Measurements from ENCODE around the gene GPR78.

GPR78 gene

DNA sequence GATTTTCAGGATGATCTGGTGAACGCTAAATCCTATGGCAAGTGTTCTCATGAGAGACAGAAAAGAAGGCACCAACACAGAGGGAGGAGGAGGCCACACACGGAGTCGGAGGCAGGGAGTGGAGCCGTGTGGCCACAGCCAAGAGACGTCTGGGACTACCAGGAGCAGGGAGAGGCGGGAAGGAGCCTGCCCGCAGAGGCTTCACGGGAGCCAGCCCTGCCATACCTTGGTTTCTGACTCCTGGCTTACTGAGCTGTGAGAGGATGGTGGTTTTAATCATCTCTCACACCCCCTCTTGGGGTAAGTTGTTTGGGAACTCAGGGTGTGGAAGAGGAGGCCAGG lies 33.5 kb upstream of the GPR78 start:
- peaks cover 9% of the 10 kb centered on the region for H3K4me1 ChIP-seq (ENCODE audit: control insufficient read depth, insufficient read depth, low read length, poor library complexity, severe bottlenecking)
- WGBS, 2 experiments (ENCODE audit: insufficient coverage in 2 of 2) = 77 to 89% methylated on average over 4 to 6 of the region's 8 CpGs
- no peaks in the 10 kb centered on the region for H3K36me3 ChIP-seq (ENCODE audit: control insufficient read depth, insufficient read depth, low read length)
- no peak overlapping the region for H3K4me3 ChIP-seq (ENCODE audit: extremely low read depth, insufficient read depth, low read length, poor library complexity, severe bottlenecking)
- H3K9me3 ChIP-seq (ENCODE audit: control insufficient read depth, low read length) = no peaks in the 10 kb centered on the region
- no peak overlapping the region for H3K27ac ChIP-seq (ENCODE audit: low read depth, low read length, severe bottlenecking)

DNA sequence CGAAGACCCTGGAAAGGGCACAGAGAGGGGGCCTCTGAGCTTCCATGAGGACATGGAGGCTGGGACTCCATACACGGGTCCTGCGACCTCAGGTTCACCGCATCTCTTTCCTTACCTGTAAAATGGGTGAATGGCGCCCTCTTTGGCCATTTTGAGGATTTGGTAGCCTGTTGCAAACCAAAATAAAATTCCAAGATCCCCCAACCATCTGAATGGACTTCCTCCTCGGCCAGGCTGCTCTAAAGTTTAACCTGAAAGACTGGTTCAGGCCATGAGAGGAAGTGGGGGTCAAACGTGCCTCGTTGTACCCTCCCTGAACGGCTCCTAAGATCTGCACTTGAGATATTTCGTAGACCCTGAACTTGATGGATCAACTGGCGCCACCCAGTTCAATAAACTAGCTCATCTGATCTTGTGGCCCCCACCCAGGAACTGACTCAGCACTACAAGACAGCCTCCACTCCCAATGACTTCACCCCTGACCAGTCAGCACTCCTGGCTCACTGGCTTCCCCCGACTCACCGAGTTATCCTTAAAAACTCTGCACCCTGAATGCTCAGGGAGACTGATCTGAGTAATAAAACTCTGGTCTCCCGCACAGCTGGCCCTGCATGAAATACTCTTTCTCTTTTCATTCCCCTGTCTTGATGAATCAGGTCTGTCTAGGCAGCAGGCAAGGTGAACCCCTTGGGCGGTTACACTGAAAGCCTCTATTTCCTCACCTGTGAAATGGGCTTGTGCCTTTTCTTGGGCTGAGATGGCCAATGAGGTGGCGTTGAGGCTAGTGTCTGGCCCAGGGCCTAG lies 32.9 kb upstream of the GPR78 start:
- Histone ChIP-seq H3K4me3 (ENCODE audit: extremely low read depth, insufficient read depth, low read length, poor library complexity, severe bottlenecking) (no peak overlapping the region), H3K4me1 (ENCODE audit: control insufficient read depth, insufficient read depth, low read length, poor library complexity, severe bottlenecking) (peaks cover 9% of the 10 kb centered on the region), H3K36me3 (ENCODE audit: control insufficient read depth, insufficient read depth, low read length) (no peaks in the 10 kb centered on the region), H3K27ac (ENCODE audit: low read depth, low read length, severe bottlenecking) (no peak overlapping the region), H3K9me3 (ENCODE audit: control insufficient read depth, low read length) (no peaks in the 10 kb centered on the region)
- WGBS, 2 experiments (ENCODE audit: insufficient coverage in 2 of 2) = 55 to 73% methylated on average over 11 to 14 of the region's 16 CpGs

DNA sequence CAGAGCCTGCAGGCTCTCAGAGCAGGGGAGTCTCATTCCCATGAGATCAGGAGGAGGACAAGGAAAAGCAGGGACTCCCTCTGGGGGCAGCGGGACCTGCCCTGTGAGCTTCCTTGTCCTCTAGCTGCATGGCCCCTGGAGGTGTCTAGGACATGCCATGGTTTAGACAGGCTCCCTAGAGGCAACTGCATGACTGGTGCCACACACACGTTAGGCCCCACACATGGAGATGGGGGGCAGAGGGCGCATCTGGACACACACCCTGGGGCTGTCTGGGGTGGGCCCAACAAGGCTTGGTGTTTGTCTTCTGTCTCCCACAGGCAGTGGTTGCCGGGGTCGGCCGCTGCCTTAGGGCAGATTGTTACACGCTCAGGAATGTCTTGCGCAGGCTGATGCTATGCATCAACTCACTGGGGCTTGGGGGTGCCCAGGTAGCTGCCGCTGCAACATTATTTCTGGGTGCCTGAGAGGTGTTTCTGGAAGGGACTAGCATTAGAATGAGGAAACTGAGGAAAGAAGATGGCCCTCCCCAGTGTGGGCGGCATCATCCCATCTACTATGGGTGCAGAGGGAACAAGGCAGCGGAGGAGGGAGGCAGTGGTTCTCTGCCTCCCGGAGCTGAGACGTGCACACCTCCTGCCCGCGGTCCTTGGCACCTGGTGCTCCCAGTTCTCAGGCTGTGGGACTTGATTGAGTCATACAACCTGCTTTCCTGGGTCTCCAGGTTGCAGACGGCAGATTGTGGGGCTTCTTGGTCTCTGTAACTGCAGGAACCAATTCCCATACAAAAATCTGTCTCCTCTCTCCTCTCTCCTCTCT lies 32.1 kb upstream of the GPR78 start:
- Histone ChIP-seq H3K27ac (ENCODE audit: low read depth, low read length, severe bottlenecking) (no peak overlapping the region), H3K36me3 (ENCODE audit: control insufficient read depth, insufficient read depth, low read length) (no peaks in the 10 kb centered on the region), H3K9me3 (ENCODE audit: control insufficient read depth, low read length) (no peaks in the 10 kb centered on the region), H3K4me3 (ENCODE audit: extremely low read depth, insufficient read depth, low read length, poor library complexity, severe bottlenecking) (no peak overlapping the region), H3K4me1 (ENCODE audit: control insufficient read depth, insufficient read depth, low read length, poor library complexity, severe bottlenecking) (peaks cover 9% of the 10 kb centered on the region)
- 94 to 97% methylated on average over 15 to 16 of the region's 16 CpGs for WGBS, 2 experiments (ENCODE audit: insufficient coverage in 2 of 2)

DNA sequence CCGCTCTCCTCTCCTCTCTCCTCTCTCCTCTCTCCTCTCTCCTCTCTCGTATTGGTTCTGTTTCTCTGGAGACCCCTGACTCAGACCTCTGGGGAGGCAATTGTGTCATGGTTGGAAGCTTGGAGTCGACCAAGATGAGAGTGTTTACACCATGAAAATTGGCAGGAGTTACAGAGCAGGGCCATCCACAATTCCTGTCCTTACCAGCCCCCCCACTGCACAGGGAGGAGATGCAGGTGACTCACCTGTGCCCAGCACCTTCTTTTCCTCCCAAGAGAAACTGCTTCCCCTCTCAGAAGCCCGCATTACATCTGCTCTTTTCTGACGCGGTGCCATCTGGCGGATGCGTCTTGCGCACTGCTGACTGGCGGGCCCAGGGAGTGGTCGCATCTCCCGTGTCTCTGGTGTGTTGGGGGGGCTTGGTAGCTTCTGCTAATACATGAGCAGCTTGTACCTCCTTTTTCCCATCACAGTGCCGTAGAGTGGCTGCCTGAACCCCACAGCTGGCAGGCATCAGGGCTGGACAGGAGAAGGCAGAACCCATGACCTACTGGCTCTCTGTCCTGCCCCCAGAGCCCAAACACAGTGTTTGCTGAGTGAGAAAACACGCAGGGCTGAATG lies 31.4 kb upstream of the GPR78 start:
- H3K27ac ChIP-seq (ENCODE audit: low read depth, low read length, severe bottlenecking) = no peak overlapping the region
- 84 to 93% methylated on average over 7 to 9 of the region's 14 CpGs for WGBS, 2 experiments (ENCODE audit: insufficient coverage in 2 of 2)

DNA sequence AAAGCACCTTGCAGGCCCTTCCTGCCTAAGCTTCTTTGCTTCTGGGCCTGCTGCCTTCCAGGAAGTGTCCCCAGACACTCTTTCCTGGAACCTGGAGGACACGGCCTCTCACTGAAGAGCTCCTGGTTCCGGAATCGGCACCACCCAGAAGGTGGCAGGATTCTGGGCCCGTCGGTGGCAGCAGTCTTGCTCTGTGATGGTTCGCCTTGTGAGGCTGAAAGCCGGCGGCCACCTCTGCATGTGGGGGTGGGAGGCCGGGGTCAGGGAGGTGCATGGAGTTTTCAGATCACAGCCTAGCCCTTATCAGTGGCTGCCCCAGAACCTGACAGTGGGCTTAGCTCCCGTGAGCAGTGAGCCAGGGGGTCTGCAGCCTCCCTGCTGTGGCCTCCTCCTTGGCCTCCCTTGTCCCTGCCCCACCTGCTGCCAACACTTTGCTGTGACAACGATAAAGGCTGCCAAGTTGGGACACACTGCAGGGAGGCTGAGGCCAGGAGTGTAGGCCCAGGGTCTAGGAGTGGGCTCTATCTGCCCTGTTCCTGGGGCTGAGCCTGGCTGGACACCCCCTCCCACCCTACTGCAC lies 30.8 kb upstream of the GPR78 start:
- Histone ChIP-seq H3K9me3 (ENCODE audit: control insufficient read depth, low read length) (no peaks in the 10 kb centered on the region), H3K4me1 (ENCODE audit: control insufficient read depth, insufficient read depth, low read length, poor library complexity, severe bottlenecking) (peaks cover 9% of the 10 kb centered on the region), H3K4me3 (ENCODE audit: extremely low read depth, insufficient read depth, low read length, poor library complexity, severe bottlenecking) (no peak overlapping the region), H3K36me3 (ENCODE audit: control insufficient read depth, insufficient read depth, low read length) (no peaks in the 10 kb centered on the region), H3K27ac (ENCODE audit: low read depth, low read length, severe bottlenecking) (no peak overlapping the region)
- WGBS, 2 experiments (ENCODE audit: insufficient coverage in 2 of 2) = 82% methylated on average over 10 of the region's 11 CpGs

More for the DNA sequence above, 31.4 kb upstream of the GPR78 start:
- no peaks in the 10 kb centered on the region for H3K36me3 ChIP-seq (ENCODE audit: control insufficient read depth, insufficient read depth, low read length)
- no peaks in the 10 kb centered on the region for H3K9me3 ChIP-seq (ENCODE audit: control insufficient read depth, low read length)
- no peak overlapping the region for H3K4me3 ChIP-seq (ENCODE audit: extremely low read depth, insufficient read depth, low read length, poor library complexity, severe bottlenecking)
- peaks cover 9% of the 10 kb centered on the region for H3K4me1 ChIP-seq (ENCODE audit: control insufficient read depth, insufficient read depth, low read length, poor library complexity, severe bottlenecking)

DNA sequence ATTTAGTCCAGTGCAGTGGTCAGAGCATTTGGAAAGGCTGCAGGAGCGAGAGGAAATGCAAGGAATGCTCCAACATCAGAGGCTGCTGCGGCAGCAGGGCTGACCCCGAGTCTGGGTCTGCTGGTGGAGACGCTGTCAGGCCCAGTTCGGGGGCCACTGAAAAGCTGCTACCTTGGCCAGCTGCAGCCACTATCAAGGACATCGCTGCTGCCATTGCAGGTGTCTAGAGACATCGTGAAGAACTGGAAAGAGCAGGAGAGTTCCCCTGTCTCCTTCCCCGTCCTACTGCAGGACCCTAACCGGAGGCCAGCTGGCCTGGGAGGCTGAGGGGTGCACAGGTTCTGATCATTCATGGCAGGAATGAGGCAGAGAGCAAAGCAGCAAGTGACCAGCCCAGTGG lies 29.5 kb upstream of the GPR78 start:
- no peak overlapping the region for H3K4me3 ChIP-seq (ENCODE audit: extremely low read depth, insufficient read depth, low read length, poor library complexity, severe bottlenecking)
- WGBS, 2 experiments (ENCODE audit: insufficient coverage in 2 of 2) = 88% methylated on average over 7 to 9 of the region's 9 CpGs
- no peak overlapping the region for H3K27ac ChIP-seq (ENCODE audit: low read depth, low read length, severe bottlenecking)
- H3K9me3 ChIP-seq (ENCODE audit: control insufficient read depth, low read length) = no peaks in the 10 kb centered on the region
- peaks cover 9% of the 10 kb centered on the region for H3K4me1 ChIP-seq (ENCODE audit: control insufficient read depth, insufficient read depth, low read length, poor library complexity, severe bottlenecking)
- H3K36me3 ChIP-seq (ENCODE audit: control insufficient read depth, insufficient read depth, low read length) = no peaks in the 10 kb centered on the region

DNA sequence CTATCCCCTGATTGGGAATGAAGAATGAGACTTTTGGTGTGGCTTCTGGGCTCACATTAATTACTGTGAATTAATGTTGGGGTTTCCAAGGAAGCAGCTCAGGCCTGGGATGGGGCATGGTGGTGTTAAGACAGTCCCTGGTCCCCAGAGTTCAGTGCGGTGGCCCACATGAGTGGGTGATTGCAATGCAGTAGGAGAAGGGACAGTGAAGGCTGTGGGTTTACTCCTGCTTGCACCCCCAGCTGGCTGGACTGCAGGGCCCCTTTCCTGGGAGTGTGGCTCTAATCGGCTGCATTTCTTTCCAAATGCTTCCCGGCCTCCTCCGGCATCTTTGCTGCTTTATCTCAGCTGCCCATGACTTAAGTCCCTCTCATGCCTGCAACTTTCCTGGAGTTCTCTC lies 28.2 kb upstream of the GPR78 start:
- H3K27ac ChIP-seq (ENCODE audit: low read depth, low read length, severe bottlenecking) = no peak overlapping the region
- no peaks in the 10 kb centered on the region for H3K9me3 ChIP-seq (ENCODE audit: control insufficient read depth, low read length)
- no peak overlapping the region for H3K4me3 ChIP-seq (ENCODE audit: extremely low read depth, insufficient read depth, low read length, poor library complexity, severe bottlenecking)
- H3K36me3 ChIP-seq (ENCODE audit: control insufficient read depth, insufficient read depth, low read length) = no peaks in the 10 kb centered on the region
- 90 to 94% methylated on average over 4 of the region's 4 CpGs for WGBS, 2 experiments (ENCODE audit: insufficient coverage in 2 of 2)
- peaks cover 11% of the 10 kb centered on the region for H3K4me1 ChIP-seq (ENCODE audit: control insufficient read depth, insufficient read depth, low read length, poor library complexity, severe bottlenecking)

DNA sequence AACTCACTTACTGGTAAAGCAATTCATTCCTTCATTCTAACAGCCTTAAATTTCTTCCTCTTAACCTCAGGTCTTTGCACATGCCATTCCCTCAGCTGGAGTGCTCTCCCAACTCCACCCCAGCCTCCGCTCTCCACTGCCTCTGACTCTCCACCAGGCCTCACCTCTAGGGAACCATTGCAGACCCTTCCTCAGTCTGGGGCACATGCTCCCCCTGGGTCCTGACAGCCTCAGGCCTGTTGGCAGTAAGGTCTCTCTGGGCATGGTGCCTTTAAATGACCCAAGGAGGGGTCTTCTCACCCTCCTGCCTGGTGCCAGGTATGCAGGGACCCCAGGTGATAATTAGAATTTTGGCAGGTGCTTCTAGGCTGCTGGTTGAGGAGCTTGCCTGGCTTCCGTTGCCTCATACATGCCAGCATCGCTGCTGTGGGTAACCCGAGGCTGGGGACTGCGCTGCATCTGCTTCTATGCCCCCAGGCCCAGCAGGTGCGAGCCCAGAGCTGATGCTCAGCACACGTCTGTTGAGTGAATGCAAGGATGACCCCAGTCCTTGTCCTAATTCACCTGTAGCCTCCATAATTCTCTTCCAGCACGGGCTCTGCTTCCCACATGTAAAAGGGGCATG lies 27.5 kb upstream of the GPR78 start:
- no peaks in the 10 kb centered on the region for H3K9me3 ChIP-seq (ENCODE audit: control insufficient read depth, low read length)
- no peak overlapping the region for H3K4me3 ChIP-seq (ENCODE audit: extremely low read depth, insufficient read depth, low read length, poor library complexity, severe bottlenecking)
- H3K4me1 ChIP-seq (ENCODE audit: control insufficient read depth, insufficient read depth, low read length, poor library complexity, severe bottlenecking) = peaks cover 7% of the 10 kb centered on the region
- WGBS, 2 experiments (ENCODE audit: insufficient coverage in 2 of 2) = 77 to 78% methylated on average over 7 to 8 of the region's 8 CpGs
- no peaks in the 10 kb centered on the region for H3K36me3 ChIP-seq (ENCODE audit: control insufficient read depth, insufficient read depth, low read length)
- no peak overlapping the region for H3K27ac ChIP-seq (ENCODE audit: low read depth, low read length, severe bottlenecking)

DNA sequence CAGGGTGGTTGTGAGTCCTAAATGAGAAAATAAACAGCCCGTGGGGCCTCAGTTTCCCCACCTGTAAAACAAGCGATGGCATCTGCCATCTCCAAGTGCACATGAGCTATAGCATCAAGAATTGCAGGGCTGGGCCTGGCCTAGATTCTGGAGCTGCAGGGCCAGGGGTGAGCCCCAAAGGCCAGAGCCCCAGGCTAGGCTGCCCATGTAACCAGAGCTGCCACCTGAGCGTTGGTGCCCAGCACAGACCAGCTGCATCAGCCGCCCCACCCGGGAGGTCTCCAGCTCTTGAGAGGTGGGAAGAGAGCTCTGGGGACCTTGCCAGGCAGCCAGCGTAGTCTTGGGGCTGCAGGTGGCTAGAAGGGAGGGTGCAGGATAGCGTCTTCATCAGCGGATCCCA lies 27.0 kb upstream of the GPR78 start:
- no peaks in the 10 kb centered on the region for H3K9me3 ChIP-seq (ENCODE audit: control insufficient read depth, low read length)
- no peak overlapping the region for H3K27ac ChIP-seq (ENCODE audit: low read depth, low read length, severe bottlenecking)
- peaks cover 8% of the 10 kb centered on the region for H3K4me1 ChIP-seq (ENCODE audit: control insufficient read depth, insufficient read depth, low read length, poor library complexity, severe bottlenecking)
- 93 to 96% methylated on average over 6 to 8 of the region's 8 CpGs for WGBS, 2 experiments (ENCODE audit: insufficient coverage in 2 of 2)
- H3K4me3 ChIP-seq (ENCODE audit: extremely low read depth, insufficient read depth, low read length, poor library complexity, severe bottlenecking) = no peak overlapping the region
- H3K36me3 ChIP-seq (ENCODE audit: control insufficient read depth, insufficient read depth, low read length) = no peaks in the 10 kb centered on the region

DNA sequence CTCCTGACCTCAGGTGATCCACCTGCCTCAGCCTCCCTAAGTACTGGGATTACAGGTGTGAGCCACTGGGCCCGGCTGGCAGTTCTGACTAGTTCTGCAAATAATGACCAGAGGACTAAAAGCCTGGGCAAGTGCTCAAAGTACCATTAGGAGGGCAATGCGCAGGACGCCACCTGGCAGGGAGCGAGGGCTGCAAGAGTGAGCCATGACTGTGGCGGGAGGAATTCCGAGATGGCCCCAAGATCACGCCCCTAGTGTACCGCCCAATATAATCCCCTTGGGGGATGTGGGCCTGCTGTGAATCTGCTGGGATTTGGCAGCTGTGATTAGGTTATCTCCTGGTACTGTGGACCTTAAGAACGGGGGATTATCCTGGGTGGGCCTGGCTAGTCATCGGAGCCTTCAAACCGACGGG lies 26.2 kb upstream of the GPR78 start:
- Histone ChIP-seq H3K4me3 (ENCODE audit: extremely low read depth, insufficient read depth, low read length, poor library complexity, severe bottlenecking) (no peak overlapping the region), H3K27ac (ENCODE audit: low read depth, low read length, severe bottlenecking) (no peak overlapping the region), H3K36me3 (ENCODE audit: control insufficient read depth, insufficient read depth, low read length) (no peaks in the 10 kb centered on the region), H3K9me3 (ENCODE audit: control insufficient read depth, low read length) (no peaks in the 10 kb centered on the region), H3K4me1 (ENCODE audit: control insufficient read depth, insufficient read depth, low read length, poor library complexity, severe bottlenecking) (peaks cover 11% of the 10 kb centered on the region)
- 82 to 86% methylated on average over 10 of the region's 12 CpGs for WGBS, 2 experiments (ENCODE audit: insufficient coverage in 2 of 2)
